Activated T-helper 17 cell treated with anti-CD3 and anti-CD28 coated beads, Interleukin-2, amount 50 U/mL, for 72 hours (primary cell): ENCODE data around the gene BMF. TPM values are rescaled to one million over a fixed set of nuclear protein-coding genes. Genes with fewer than 3 reads are reported as not detected.
A peak's percentile ranks its signal among the peaks of the same experiment; 100 is the strongest.

Experiments
- ATAC-seq: fragments of 150-1000 bp; cut with Tn5 transposase; replicated peaks from 2 replicates; pipeline ENCODE4 v1.10.0; 2021; ENCODE audit warnings: mild to moderate bottlenecking, moderate library complexity
- H3K27ac Mint-ChIP-seq: one replicate; pipeline ENCODE4 v1.8.0; 2022; ENCODE audit warnings: mixed read lengths
- H3K27me3 Mint-ChIP-seq: one replicate; pipeline ENCODE4 v1.8.0; 2022; ENCODE audit warnings: mixed read lengths
- H3K36me3 Mint-ChIP-seq: one replicate; pipeline ENCODE4 v1.8.0; 2022; ENCODE audit warnings: low read depth, mild to moderate bottlenecking, mixed read lengths
- H3K4me1 Mint-ChIP-seq: one replicate; pipeline ENCODE4 v1.8.0; 2022; ENCODE audit warnings: mixed read lengths
- H3K4me3 Mint-ChIP-seq: one replicate; pipeline ENCODE4 v1.8.0; 2022; ENCODE audit warnings: mild to moderate bottlenecking, mixed read lengths
- H3K9me3 Mint-ChIP-seq: one replicate; pipeline ENCODE4 v1.8.0; 2022; ENCODE audit warnings: mixed read lengths
- total RNA-seq, 2 donors: library from RNA; stranded (reverse); gene quantifications; one replicate each; pipeline ENCODE4 v1.2.3, GENCODE V29; 2022

BMF gene
- total RNA-seq, 2 donors from 2014 or later, result 3.2 to 19.3 TPM

GRCh38 chr15:40100947-40101905 is 7.5 kb downstream of the BMF start:
- no peaks in the 10 kb centered on the region for H3K9me3 Mint-ChIP-seq
- peak overlapping the region; percentile 34 for H3K4me3 Mint-ChIP-seq
- peaks cover 19% of the 10 kb centered on the region for H3K36me3 Mint-ChIP-seq
- peaks cover 49% of the 10 kb centered on the region for H3K4me1 Mint-ChIP-seq
- peak overlapping the region; percentile 58 for H3K27ac Mint-ChIP-seq
- no peak for ATAC-seq
- H3K27me3 Mint-ChIP-seq, result no peaks in the 10 kb centered on the region

- H3K36me3 Mint-ChIP-seq, result peaks cover 13% of the 10 kb centered on the region
- ATAC-seq, result no peak
- peak overlapping the region; percentile 34 for H3K4me3 Mint-ChIP-seq
- H3K4me1 Mint-ChIP-seq, result peaks cover 43% of the 10 kb centered on the region
- H3K27me3 Mint-ChIP-seq, result no peaks in the 10 kb centered on the region
- H3K9me3 Mint-ChIP-seq, result no peaks in the 10 kb centered on the region
- peak overlapping the region; percentile 58 for H3K27ac Mint-ChIP-seq
Observed at GRCh38 chr15:40100123-40100946, 8.3 kb downstream of the BMF start.

DNA sequence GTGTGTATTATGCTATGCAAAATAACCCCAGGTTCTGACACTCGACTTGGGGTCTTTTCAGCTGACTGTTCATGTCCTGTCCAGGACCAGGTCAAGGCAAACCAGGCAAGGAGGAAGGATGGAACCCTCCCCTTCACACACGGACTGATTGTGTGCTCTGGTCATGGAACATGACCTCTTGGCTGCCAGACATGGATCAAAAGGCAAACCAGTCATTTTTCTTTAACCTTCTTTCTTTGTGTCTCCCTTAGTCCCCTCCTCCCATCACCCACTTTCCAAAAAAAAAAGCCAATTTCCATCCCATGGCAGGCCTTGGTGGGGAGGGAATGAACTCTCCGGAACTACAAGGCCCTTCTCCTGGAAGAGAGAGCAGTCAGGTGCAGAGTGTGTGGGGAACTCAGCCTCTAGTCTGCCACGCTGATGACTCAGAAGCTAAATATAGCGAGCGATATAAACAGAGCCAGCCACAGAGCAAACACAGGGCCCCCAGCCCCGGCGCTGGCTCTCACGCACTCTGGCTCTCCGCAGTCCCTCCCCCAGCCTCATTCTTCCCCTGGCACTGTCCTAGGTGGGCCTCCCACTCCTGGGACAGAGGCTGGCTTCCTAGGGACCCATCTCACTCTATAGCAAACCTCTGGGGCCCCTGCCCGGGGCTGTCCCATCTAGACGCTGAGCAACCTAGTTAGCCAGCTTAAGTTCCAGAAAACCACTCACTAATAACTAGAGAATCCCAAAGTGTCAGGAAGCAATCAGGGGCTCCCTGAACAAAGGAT is 10.0 kb downstream of the BMF start:
- Mint-ChIP-seq H3K36me3 (peaks cover 5% of the 10 kb centered on the region), H3K4me1 (peaks cover 30% of the 10 kb centered on the region), H3K27ac (peak overlapping the region; percentile 93), H3K27me3 (no peaks in the 10 kb centered on the region), H3K9me3 (no peaks in the 10 kb centered on the region), H3K4me3 (peak overlapping the region; percentile 79)
- ATAC-seq, result peak; percentile 98

- no peak for ATAC-seq
- Mint-ChIP-seq H3K4me1 (peaks cover 30% of the 10 kb centered on the region), H3K27ac (peak overlapping the region; percentile 93), H3K4me3 (peak overlapping the region; percentile 79), H3K9me3 (no peaks in the 10 kb centered on the region), H3K36me3 (peaks cover 5% of the 10 kb centered on the region), H3K27me3 (no peaks in the 10 kb centered on the region)
Observed at GRCh38 chr15:40097968-40098476, 10.7 kb downstream of the BMF start.

DNA sequence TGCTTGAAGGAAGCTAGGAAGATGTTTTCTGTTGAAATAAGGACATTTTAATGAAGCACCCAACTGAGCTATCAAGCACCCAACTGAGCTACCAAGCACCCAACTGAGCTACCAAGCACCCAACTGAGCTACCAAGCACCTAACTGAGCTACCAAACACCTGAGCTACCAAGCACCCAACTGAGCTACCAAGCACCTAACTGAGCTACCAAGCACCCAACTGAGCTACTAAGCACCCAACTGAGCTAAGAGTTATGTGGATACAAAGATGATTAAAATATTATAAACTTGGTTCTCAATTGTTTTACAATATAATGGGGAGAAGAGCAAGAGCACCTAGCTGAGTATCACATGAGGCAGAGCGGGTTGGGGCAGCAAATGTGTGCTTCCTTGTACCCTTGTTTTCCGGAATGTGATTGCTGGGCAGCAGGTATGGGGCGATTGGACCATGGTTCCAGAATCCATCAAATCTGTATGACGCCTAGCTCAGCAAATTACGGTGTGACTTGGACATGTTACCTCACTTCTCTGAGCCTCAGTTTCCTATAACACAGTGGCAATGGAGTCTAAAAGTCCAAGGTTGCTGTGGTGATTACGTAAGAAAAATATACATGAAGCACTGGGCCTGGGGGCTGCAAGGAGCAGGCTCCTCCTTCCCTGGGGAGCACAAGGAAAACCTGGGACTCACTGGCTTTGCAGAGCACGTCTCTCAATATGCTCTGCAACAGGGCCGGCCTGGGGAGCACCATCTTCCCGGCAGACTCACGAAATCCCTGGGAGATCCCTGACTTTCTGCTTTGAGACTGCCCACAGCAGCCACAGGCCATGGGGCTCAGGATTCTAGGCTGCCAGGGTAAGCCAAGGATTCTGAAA is 11.3 kb downstream of the BMF start:
- peak overlapping the region; percentile 79 for H3K4me3 Mint-ChIP-seq
- no peaks in the 10 kb centered on the region for H3K27me3 Mint-ChIP-seq
- no peak for ATAC-seq
- H3K27ac Mint-ChIP-seq, result peak overlapping the region; percentile 18
- H3K4me1 Mint-ChIP-seq, result peaks cover 30% of the 10 kb centered on the region
- peaks cover 5% of the 10 kb centered on the region for H3K36me3 Mint-ChIP-seq
- no peaks in the 10 kb centered on the region for H3K9me3 Mint-ChIP-seq

DNA sequence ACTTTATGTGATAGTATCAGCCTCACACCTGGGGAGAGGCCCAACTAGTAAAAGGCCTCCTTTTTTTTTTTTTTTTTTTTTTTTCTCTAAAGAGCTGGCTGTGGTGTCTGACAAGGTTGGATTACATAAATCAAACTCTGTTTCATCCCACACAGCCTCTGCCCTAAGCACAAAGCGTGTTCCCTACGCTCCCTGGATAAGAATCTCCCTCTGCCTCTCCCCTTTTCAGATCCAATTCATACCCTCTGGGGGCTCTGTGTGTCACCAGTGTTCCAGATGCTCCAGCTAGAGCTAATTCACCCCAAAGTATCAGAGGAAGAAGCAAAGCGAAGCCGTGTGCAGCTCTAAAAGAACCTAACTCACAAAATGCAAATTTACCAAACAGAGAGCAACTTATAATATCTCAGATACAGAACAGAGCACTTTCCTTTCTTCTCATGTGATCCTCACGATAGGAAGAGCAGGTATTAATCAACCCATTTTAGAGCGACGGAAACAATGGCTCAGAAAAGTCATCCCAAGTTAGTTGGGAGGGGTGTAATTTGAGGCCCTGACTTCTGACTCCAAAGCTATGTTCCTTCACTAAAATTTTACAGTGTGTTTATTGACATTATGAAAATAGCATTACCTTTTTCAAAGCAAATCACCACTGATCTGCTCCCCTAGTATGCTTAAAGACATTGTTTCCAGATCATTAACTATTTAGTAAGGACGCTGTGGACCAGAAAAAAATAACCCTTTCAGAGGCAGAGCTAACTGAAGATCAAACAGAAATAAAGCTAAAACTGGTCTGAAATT is 12.4 kb downstream of the BMF start:
- H3K36me3 Mint-ChIP-seq, result peaks cover under 1% of the 10 kb centered on the region
- H3K4me3 Mint-ChIP-seq, result peak overlapping the region; percentile 29
- peak overlapping the region; percentile 18 for H3K27ac Mint-ChIP-seq
- peaks cover 25% of the 10 kb centered on the region for H3K4me1 Mint-ChIP-seq
- no peaks in the 10 kb centered on the region for H3K27me3 Mint-ChIP-seq
- no peaks in the 10 kb centered on the region for H3K9me3 Mint-ChIP-seq
- ATAC-seq, result no peak

GRCh38 chr15:40095371-40096093 is 13.1 kb downstream of the BMF start:
- no peak for ATAC-seq
- Mint-ChIP-seq H3K36me3 (no peaks in the 10 kb centered on the region), H3K27ac (peak overlapping the region; percentile 11), H3K4me1 (peaks cover 19% of the 10 kb centered on the region), H3K27me3 (no peaks in the 10 kb centered on the region), H3K4me3 (no peak overlapping the region), H3K9me3 (no peaks in the 10 kb centered on the region)

DNA sequence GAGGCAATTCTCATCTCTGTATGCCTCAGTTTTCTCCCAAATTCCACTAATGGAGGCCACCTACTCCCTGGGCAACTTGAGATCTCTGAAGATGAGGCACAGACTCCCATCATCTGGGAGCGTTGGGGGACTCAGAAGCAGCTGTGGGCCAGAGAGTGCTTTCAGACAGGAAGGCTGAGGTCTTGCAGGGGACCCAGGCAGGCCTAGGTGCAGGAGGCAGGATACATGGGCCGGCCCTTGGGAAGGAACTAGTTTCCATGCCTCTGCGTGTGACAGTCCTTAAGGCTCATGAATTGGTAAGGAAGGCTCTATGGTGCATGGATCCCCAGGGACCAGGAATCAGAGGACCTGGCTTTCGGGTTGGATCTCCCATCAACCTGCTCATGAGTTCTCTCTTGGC is 14.5 kb downstream of the BMF start:
- no peak overlapping the region for H3K4me3 Mint-ChIP-seq
- H3K27ac Mint-ChIP-seq, result peak overlapping the region; percentile 32
- ATAC-seq, result no peak
- peaks cover 18% of the 10 kb centered on the region for H3K4me1 Mint-ChIP-seq
- H3K9me3 Mint-ChIP-seq, result no peaks in the 10 kb centered on the region
- no peaks in the 10 kb centered on the region for H3K36me3 Mint-ChIP-seq
- no peaks in the 10 kb centered on the region for H3K27me3 Mint-ChIP-seq

- H3K27me3 Mint-ChIP-seq, result no peaks in the 10 kb centered on the region
- H3K9me3 Mint-ChIP-seq, result no peaks in the 10 kb centered on the region
- H3K36me3 Mint-ChIP-seq, result no peaks in the 10 kb centered on the region
- peaks cover 10% of the 10 kb centered on the region for H3K4me1 Mint-ChIP-seq
- peak overlapping the region; percentile 32 for H3K27ac Mint-ChIP-seq
- ATAC-seq, result no peak
- H3K4me3 Mint-ChIP-seq, result no peak overlapping the region
Observed at GRCh38 chr15:40092979-40093869, 15.5 kb downstream of the BMF start.

DNA sequence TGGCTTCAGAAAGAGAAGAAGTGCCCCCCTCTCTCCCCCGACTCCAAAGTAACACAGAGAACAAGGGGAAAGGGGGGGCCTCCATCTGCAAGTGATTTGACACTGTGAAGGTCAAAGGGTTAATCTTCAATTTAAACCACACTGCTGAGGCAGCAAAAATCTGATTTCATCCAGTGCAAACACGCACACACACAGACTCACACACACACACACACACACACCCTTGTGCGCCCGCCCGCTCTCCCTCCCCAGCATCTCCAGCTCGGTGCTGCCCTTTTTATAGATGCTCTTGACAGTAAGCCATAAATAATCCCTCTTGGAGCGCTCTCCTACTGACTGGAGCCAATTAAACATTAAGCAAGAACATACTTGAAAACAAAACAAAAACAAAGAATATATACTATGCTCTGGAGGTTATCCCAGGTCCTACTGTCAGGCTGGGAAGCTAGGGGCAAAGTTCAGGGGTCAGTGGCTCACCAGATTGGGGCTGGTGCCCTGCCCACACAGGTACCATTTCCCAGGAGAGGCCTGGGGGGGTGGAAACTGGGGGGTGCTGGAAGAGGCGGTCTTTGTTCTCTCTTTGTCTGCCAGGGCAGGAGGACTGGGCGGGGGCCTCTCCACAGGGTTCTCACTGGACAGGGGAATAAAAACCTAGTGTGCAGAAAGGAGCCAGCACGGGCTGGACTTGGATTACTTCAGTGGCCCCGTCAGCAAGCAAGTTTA is 16.3 kb downstream of the BMF start:
- ATAC-seq, result no peak
- Mint-ChIP-seq H3K27me3 (no peaks in the 10 kb centered on the region), H3K9me3 (no peaks in the 10 kb centered on the region), H3K4me1 (peaks cover 10% of the 10 kb centered on the region), H3K27ac (peak overlapping the region; percentile 17), H3K36me3 (no peaks in the 10 kb centered on the region), H3K4me3 (no peak overlapping the region)

DNA sequence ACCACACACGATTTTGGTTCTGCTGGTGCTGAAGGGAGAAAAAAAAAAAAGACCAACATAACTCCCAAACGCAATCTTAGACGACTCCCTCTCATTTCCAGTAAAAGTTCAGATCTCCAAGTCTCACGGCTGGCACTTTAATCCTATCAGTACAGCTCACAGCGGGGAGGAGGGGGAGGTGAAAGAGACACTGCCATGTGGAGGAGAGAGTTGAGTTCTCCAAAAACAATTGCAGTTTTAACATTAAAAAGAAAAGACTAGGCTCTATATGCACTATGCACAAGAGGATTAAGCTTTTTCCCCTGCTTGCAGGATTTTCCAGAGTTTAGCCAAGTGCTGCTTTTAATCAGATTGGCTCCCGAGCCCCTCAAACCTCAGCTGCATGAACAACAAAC is 16.8 kb downstream of the BMF start:
- no peak overlapping the region for H3K27ac Mint-ChIP-seq

More for the DNA sequence above, 16.8 kb downstream of the BMF start:
- Mint-ChIP-seq H3K4me3 (no peak overlapping the region), H3K9me3 (no peaks in the 10 kb centered on the region), H3K4me1 (peaks cover 9% of the 10 kb centered on the region), H3K36me3 (no peaks in the 10 kb centered on the region), H3K27me3 (no peaks in the 10 kb centered on the region)
- ATAC-seq, result no peak
